ENCODE measurements around the gene ISLR2.

The ISLR2 gene

GRCh38 chr15:74178326-74179100 is 48.1 kb downstream of the ISLR2 start:
- no peak for DNase-seq

- no peak for DNase-seq
Observed at GRCh38 chr15:74179101-74179841, 48.9 kb downstream of the ISLR2 start.

GRCh38 chr15:74179983-74180880 is 49.8 kb downstream of the ISLR2 start:
- DNase-seq: peak; percentile 39

GRCh38 chr15:74180881-74181602 is 50.7 kb downstream of the ISLR2 start:
- DNase-seq: no peak

- no peak for DNase-seq
Observed at GRCh38 chr15:74182131-74182530, 51.7 kb downstream of the ISLR2 start.

- no peak for DNase-seq
Observed at GRCh38 chr15:74184582-74185091, 54.3 kb downstream of the ISLR2 start.

- no peak for DNase-seq
Observed at GRCh38 chr15:74185710-74186348, 55.4 kb downstream of the ISLR2 start.
